B cell (primary cell): Measurements from ENCODE around the gene FAM217A. TPM values are rescaled to one million over a fixed set of nuclear protein-coding genes. Genes with fewer than 3 reads are reported as not detected.

Source experiments
- ATAC-seq: fragments of 200-7000 bp; cut with Tn5 transposase; one replicate; pipeline ENCODE4 v1.10.0; 2021; ENCODE audit warnings: low read depth, mild to moderate bottlenecking, moderate number of reproducible peaks, moderate library complexity
- CTCF ChIA-PET: fragments of 350-600 bp; sonication (Branson Sonifier 250); formaldehyde crosslinking; loops from one replicate; lab custom pipeline; 2021; ENCODE audit warnings: antibody characterized with exemption, inconsistent platforms; lab: Charles Lee
- POLR2A ChIA-PET: fragments of 350-600 bp; sonication (Branson Sonifier 250); formaldehyde crosslinking; loops from one replicate; lab custom pipeline; 2021; ENCODE audit warnings: antibody characterized with exemption; lab: Charles Lee
- DNase-seq: peaks from one replicate; pipeline ENCODE4 v3.0.0; 2013
- H2AFZ ChIP-seq: 2 replicates; pipeline ENCODE4 v1.6.1; 2012; ENCODE audit warnings: mild to moderate bottlenecking, low read depth, low read length; ENCODE audit not compliant: insufficient read depth, poor library complexity, severe bottlenecking
- H3K27ac ChIP-seq, 2 donors: 1 replicate in 1 of 2; 2 replicates in 1 of 2; pipeline ENCODE4 v1.5.1; 2012 to 2013; ENCODE audit warnings: low read length in 2 of 2, mild to moderate bottlenecking in 2 of 2, moderate library complexity in 1 of 2
- H3K27me3 ChIP-seq, 4 experiments: fragments of 200-600 bp in 1 of 4; sonication (generic) in 1 of 4; replicated peaks in 1 of 4; 1 replicate in 2 of 4; 2 replicates in 2 of 4; pipeline versions ENCODE4 v1.6.1 to v1.7.0; 2013 to 2016; ENCODE audit warnings: low read length in 3 of 4, mild to moderate bottlenecking in 2 of 4, mixed read lengths in 1 of 4, moderate library complexity in 1 of 4; ENCODE audit not compliant: insufficient read depth in 4 of 4, control insufficient read depth in 3 of 4; ENCODE audit errors: control extremely low read depth in 1 of 4
- H3K36me3 ChIP-seq, 2 experiments: replicated peaks in 1 of 2; 1 replicate in 1 of 2; 2 replicates in 1 of 2; pipeline versions ENCODE4 v1.6.1 to v1.7.1; 2013; ENCODE audit warnings: low read length in 1 of 2; ENCODE audit not compliant: insufficient read depth in 2 of 2, control insufficient read depth in 1 of 2; ENCODE audit errors: control extremely low read depth in 1 of 2, extremely low read depth in 1 of 2
- H3K4me1 ChIP-seq, 2 donors: fragments of 200-600 bp in 1 of 2; sonication (generic) in 1 of 2; 1 replicate in 1 of 2; 2 replicates in 1 of 2; pipeline versions ENCODE4 v1.5.1 to v1.6.1; 2013 to 2017; ENCODE audit warnings: low read length in 2 of 2; ENCODE audit not compliant: control insufficient read depth in 2 of 2, insufficient read depth in 2 of 2
- H3K4me2 ChIP-seq: replicated peaks from 2 replicates; pipeline ENCODE3; 2012; ENCODE audit warnings: mild to moderate bottlenecking, low read depth, low read length; ENCODE audit not compliant: poor library complexity, severe bottlenecking
- H3K4me3 ChIP-seq, 5 experiments: fragments of 200-600 bp in 1 of 5; sonication (generic) in 1 of 5; 1 replicate in 3 of 5; 2 replicates in 2 of 5; pipeline versions ENCODE4 v1.5.1 to v1.7.0; 2011 to 2016; ENCODE audit warnings: low read length in 4 of 5, mild to moderate bottlenecking in 4 of 5, low read depth in 2 of 5, control low read depth in 1 of 5, moderate library complexity in 1 of 5; ENCODE audit not compliant: insufficient read depth in 1 of 5; ENCODE audit errors: control extremely low read depth in 1 of 5, extremely low read depth in 1 of 5
- H3K79me2 ChIP-seq: fragments of 200-600 bp; sonication (generic); one replicate; pipeline ENCODE4 v1.6.0; 2016; ENCODE audit warnings: low read length; ENCODE audit not compliant: control insufficient read depth, insufficient read depth
- H3K9ac ChIP-seq: fragments of 200-600 bp; sonication (generic); 2 replicates; pipeline ENCODE4 v1.6.1; 2017; ENCODE audit warnings: mild to moderate bottlenecking, low read length, moderate library complexity
- H3K9me3 ChIP-seq, 3 donors: one replicate each; pipeline versions ENCODE4 v1.6.1 to v1.7.1; 2013; ENCODE audit warnings: low read length in 2 of 3; ENCODE audit not compliant: control insufficient read depth in 2 of 3, insufficient read depth in 1 of 3; ENCODE audit errors: control extremely low read depth in 1 of 3
- H4K20me1 ChIP-seq: 2 replicates; pipeline ENCODE4 v1.6.0; 2012; ENCODE audit warnings: mild to moderate bottlenecking, low read length; ENCODE audit not compliant: insufficient read depth, control insufficient read depth, poor library complexity, severe bottlenecking
- H3K27ac Mint-ChIP-seq: one replicate; pipeline ENCODE4 v1.8.0; 2021; ENCODE audit warnings: mixed read lengths
- H3K27me3 Mint-ChIP-seq: one replicate; pipeline ENCODE4 v1.8.0; 2021; ENCODE audit warnings: mixed read lengths
- H3K4me1 Mint-ChIP-seq: one replicate; pipeline ENCODE4 v1.8.0; 2021; ENCODE audit warnings: mixed read lengths
- H3K4me3 Mint-ChIP-seq: one replicate; pipeline ENCODE4 v1.8.0; 2021; ENCODE audit warnings: mixed read lengths
- H3K9me3 Mint-ChIP-seq: one replicate; pipeline ENCODE4 v1.8.0; 2022; ENCODE audit warnings: mixed read lengths; ENCODE audit not compliant: insufficient read depth
- CTCF ChIP-seq: fragments of 200-600 bp; IDR thresholded peaks from one replicate; pipeline ENCODE4 v1.8.0; 2022; ENCODE audit warnings: antibody characterized with exemption, mild to moderate bottlenecking
- EZH2 ChIP-seq: IDR thresholded peaks from 2 replicates; pipeline ENCODE4 v1.6.1; 2012; ENCODE audit warnings: borderline replicate concordance, low read depth, mild to moderate bottlenecking, moderate library complexity, low read length; ENCODE audit not compliant: insufficient read depth, poor library complexity, severe bottlenecking
- WGBS: methylation state at CpG from one replicate; pipeline ENCODE4 v1.1.5; 2013; ENCODE audit warnings: missing lambda C conversion rate; ENCODE audit not compliant: insufficient coverage; 5-methylcytosine and 5-hydroxymethylcytosine counted together
- intact Hi-C: fragments of 100-400 bp; cut with micrococcal nuclease; formaldehyde crosslinking; loops from one replicate; pipeline ENCODE4 v1.10.0; 2022
- polyA plus RNA-seq: library from polyadenylated mRNA; depleted of rRNA; stranded (reverse); fragments of >200 nt; gene quantifications from 2 replicates; pipeline ENCODE4 v1.2.3, GENCODE V29; 2012
- total RNA-seq, 2 donors: library from RNA; stranded (reverse); fragments of 120-200 nt in 1 of 2; gene quantifications; 1 replicate in 1 of 2; 2 replicates in 1 of 2; pipeline versions ENCODE4 v1.2.3 to v1.2.4, GENCODE V29; 2013 to 2022

The FAM217A gene
- total and polyA plus RNA-seq, 2 donors (not counting 1 experiment from before 2014, with no cell fraction given), result not detected

GRCh38 chr6:4030669-4031068, 48.3 kb downstream of the FAM217A start:
- Histone ChIP-seq H4K20me1 (peaks cover 74% of the 10 kb centered on the region), H3K4me2 (no peak overlapping the region), H3K36me3 (peaks cover 8 to 39% of the 10 kb centered on the region in 2 experiments), H3K4me1 (peaks cover 4 to 8% of the 10 kb centered on the region in 2 donors), H3K79me2 (peaks cover 97% of the 10 kb centered on the region), H3K27ac (no peak overlapping the region), H3K9me3 (no peaks in the 10 kb centered on the region), H2AFZ (no peak overlapping the region), H3K4me3 (no peak overlapping the region), H3K9ac (no peak overlapping the region), H3K27me3 (no peaks in the 10 kb centered on the region)
- no peak for TF ChIP-seq EZH2
- no peak for TF ChIP-seq CTCF
- no peak overlapping the region for H3K27ac Mint-ChIP-seq
- H3K4me1 Mint-ChIP-seq, result peaks cover 60% of the 10 kb centered on the region
- WGBS, result no CpG with 5 or more reads among the region's 2 CpGs
- H3K27me3 Mint-ChIP-seq, result no peaks in the 10 kb centered on the region
- POLR2A ChIA-PET, result no interaction called here
- H3K4me3 Mint-ChIP-seq, result no peak overlapping the region
- intact Hi-C loops, result no loop called here
- DNase-seq (no peak), ATAC-seq (no peak)
- CTCF ChIA-PET, result interaction anchor here (0.7 to 1.0 kb wide), 2 partner anchors 10 to 287 kb away, joined by 3 read pairs; a partner anchor contains a TSS
- no peaks in the 10 kb centered on the region for H3K9me3 Mint-ChIP-seq

- Histone ChIP-seq H3K79me2 (peaks cover 97% of the 10 kb centered on the region), H4K20me1 (peaks cover 79% of the 10 kb centered on the region), H2AFZ (no peak overlapping the region), H3K4me2 (no peak overlapping the region), H3K36me3 (peaks cover 8 to 44% of the 10 kb centered on the region in 2 experiments), H3K9ac (no peak overlapping the region), H3K4me1 (peaks cover 4 to 8% of the 10 kb centered on the region in 2 donors), H3K27me3 (no peaks in the 10 kb centered on the region), H3K4me3 (no peak overlapping the region), H3K9me3 (no peaks in the 10 kb centered on the region), H3K27ac (no peak overlapping the region)
- POLR2A ChIA-PET, result no interaction called here
- TF ChIP-seq EZH2 (no peak), CTCF (no peak)
- intact Hi-C loops, result no loop called here
- 86% methylated on average over 5 of the region's 7 CpGs for WGBS
- Mint-ChIP-seq H3K9me3 (no peaks in the 10 kb centered on the region), H3K27ac (no peak overlapping the region), H3K4me1 (peaks cover 66% of the 10 kb centered on the region), H3K27me3 (no peaks in the 10 kb centered on the region), H3K4me3 (no peak overlapping the region)
- DNase-seq, result no peak
- CTCF ChIA-PET, result no interaction called here
- ATAC-seq, result no peak
Observed at GRCh38 chr6:4029687-4030086, 49.2 kb downstream of the FAM217A start.
